HepG2 (cell line): ENCODE data around the gene DCTN2. TPM values are rescaled to one million over a fixed set of nuclear protein-coding genes. Genes with fewer than 3 reads are reported as not detected.
A peak's percentile ranks its signal among the peaks of the same experiment; 100 is the strongest.

Experiments
- ARNTL ChIP-seq: sonication (generic); formaldehyde crosslinking; IDR thresholded peaks from 2 replicates; pipeline ENCODE4 v1.4.0; 2020; ENCODE audit warnings: mild to moderate bottlenecking, missing genetic modification reagents
- ATF7 ChIP-seq, 2 experiments: fragments of 450-650 bp in 1 of 2; sonication (generic) in 1 of 2; formaldehyde crosslinking in 1 of 2; IDR thresholded peaks; 2 replicates each; pipeline versions ENCODE4 v1.4.0 to v1.6.1; 2016 to 2020; ENCODE audit warnings: antibody characterized with exemption in 1 of 2, mild to moderate bottlenecking in 1 of 2, missing genetic modification reagents in 1 of 2
- CERS6 ChIP-seq: sonication (generic); formaldehyde crosslinking; IDR thresholded peaks from 2 replicates; pipeline ENCODE4 v1.5.0; 2020; ENCODE audit warnings: missing genetic modification reagents
- HMG20A ChIP-seq: IDR thresholded peaks from 2 replicates; pipeline ENCODE4 v1.6.1; 2016; ENCODE audit warnings: borderline replicate concordance
- RERE ChIP-seq: IDR thresholded peaks from 2 replicates; pipeline ENCODE4 v1.6.1; 2016; ENCODE audit warnings: low read depth, missing genetic modification reagents, missing compliant biosample characterization
- YY1 ChIP-seq: IDR thresholded peaks from 2 replicates; pipeline ENCODE4 v1.6.1; 2011; ENCODE audit warnings: low read length, low read depth, moderate library complexity, mild to moderate bottlenecking; ENCODE audit not compliant: insufficient read depth, insufficient replicate concordance
- ZNF282 ChIP-seq: fragments of 450-650 bp; IDR thresholded peaks from 2 replicates; pipeline ENCODE4 v1.6.1; 2018; ENCODE audit not compliant: partially characterized antibody
- ZNF674 ChIP-seq: sonication (generic); formaldehyde crosslinking; IDR thresholded peaks from 2 replicates; pipeline ENCODE4 v1.5.0; 2020; ENCODE audit warnings: low read depth, mild to moderate bottlenecking, missing genetic modification reagents
- ZNF7 ChIP-seq: IDR thresholded peaks from 2 replicates; pipeline ENCODE4 v1.6.1; 2016; ENCODE audit warnings: missing biosample characterization, missing genetic modification reagents
- polyA plus RNA-seq, 8 experiments: library from polyadenylated mRNA; depleted of rRNA in 3 of 8; stranded (reverse) in 7 of 8; unstranded in 1 of 8; fragments of >200 nt; fragmentation: Illumina TruSeq in 4 of 8; extraction: Trizol in 4 of 8; gene quantifications; 2 replicates each; pipeline versions ENCODE4 v1.2.1 to v1.2.3, GENCODE V29; 2011 to 2016; ENCODE audit warnings: low read depth in 4 of 8, missing spikeins in 1 of 8, mixed read lengths in 1 of 8; ENCODE audit not compliant: insufficient read depth in 1 of 8
- total RNA-seq, 5 experiments: library from RNA; depleted of rRNA; stranded (reverse); fragments of >200 nt; fragmentation: Illumina TruSeq; extraction: Trizol; gene quantifications; 2 replicates each; pipeline ENCODE4 v1.2.3, GENCODE V29; 2016; ENCODE audit warnings: low read depth in 1 of 5
- TF ChIP-seq, protein P1 (sequence below): sonication (generic); formaldehyde crosslinking; IDR thresholded peaks from 2 replicates; pipeline ENCODE4 v1.4.0; 2020; ENCODE audit warnings: missing genetic modification reagents, borderline replicate concordance
- TF ChIP-seq, protein P2 (sequence below): sonication (generic); formaldehyde crosslinking; IDR thresholded peaks from 2 replicates; pipeline ENCODE4 v1.5.0; 2020; ENCODE audit warnings: missing genetic modification reagents
- TF ChIP-seq, protein P3 (sequence below): sonication (generic); formaldehyde crosslinking; IDR thresholded peaks from 2 replicates; pipeline ENCODE4 v1.5.0; 2020; ENCODE audit warnings: missing genetic modification reagents
- TF ChIP-seq, protein P4 (sequence below): sonication (generic); formaldehyde crosslinking; conservative IDR thresholded peaks from 2 replicates; pipeline ENCODE4 v1.4.0; 2020; ENCODE audit warnings: mild to moderate bottlenecking, missing genetic modification reagents, moderate library complexity

DCTN2 gene
- total and polyA plus RNA-seq, 2 of the 13 experiments (the other 11 are each of a cell fraction or from before 2014, with no cell fraction given): 72.0 to 77.4 TPM

DNA sequence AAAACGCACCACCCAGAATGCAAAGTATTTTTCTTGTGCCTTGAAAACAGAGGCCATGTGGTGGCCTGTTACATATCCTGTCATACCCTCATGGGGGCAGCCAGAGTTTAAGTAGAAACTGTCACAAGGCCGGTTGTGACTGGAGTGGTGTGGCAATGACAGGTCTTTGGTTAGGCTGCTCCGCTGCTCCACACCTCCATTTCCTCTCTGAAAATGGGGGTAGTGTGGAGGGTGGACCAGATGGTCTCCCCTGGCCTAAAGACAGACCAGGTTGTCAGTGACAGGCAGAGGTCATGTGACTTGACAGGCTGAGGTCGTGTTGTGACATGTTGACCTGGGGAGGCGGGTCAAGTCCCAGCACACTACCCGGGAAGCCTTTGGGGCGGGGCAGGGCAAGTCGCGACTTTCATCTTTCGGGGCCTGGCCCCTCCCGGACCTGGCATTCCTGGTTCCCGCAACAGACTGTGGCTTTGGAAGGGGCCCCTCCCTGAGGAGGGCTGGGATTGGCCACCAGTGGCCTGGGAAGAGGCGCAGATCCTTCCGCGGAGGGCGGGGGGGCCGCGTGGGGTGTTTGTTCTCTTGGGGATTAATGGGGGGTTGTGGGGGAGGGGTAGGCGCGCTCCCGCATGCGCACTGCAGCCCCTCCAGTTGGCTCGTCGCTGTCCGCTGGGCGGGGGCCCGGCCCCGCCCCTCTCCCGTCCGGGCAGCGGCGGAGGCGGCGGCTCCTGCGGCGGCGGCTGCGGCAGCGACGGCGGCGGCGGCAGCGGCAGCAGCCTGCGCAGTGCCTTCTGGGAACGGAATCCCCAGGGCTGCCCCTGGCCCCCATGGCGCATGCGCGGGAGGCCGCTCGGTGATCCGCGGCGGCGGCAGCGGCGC, 24.7 kb downstream of the DCTN2 start, which contains the start of gene MBD6 (continued):
- TF ChIP-seq, protein P1, sequence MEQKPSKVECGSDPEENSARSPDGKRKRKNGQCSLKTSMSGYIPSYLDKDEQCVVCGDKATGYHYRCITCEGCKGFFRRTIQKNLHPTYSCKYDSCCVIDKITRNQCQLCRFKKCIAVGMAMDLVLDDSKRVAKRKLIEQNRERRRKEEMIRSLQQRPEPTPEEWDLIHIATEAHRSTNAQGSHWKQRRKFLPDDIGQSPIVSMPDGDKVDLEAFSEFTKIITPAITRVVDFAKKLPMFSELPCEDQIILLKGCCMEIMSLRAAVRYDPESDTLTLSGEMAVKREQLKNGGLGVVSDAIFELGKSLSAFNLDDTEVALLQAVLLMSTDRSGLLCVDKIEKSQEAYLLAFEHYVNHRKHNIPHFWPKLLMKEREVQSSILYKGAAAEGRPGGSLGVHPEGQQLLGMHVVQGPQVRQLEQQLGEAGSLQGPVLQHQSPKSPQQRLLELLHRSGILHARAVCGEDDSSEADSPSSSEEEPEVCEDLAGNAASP (CRISPR knock-in tag): peak; percentile 86; the same call in 1 of the 2 replicates
- TF ChIP-seq RERE (CRISPR knock-in tag) (no peak; the same call in none of the 2 replicates), ATF7 (IDR thresholded peaks at IDR 0.05) (no peak), ATF7 (CRISPR knock-in tag; IDR thresholded peaks at IDR 0.05) (peak; percentile 92), HMG20A (peak; percentile 41; the same call in 1 of the 2 replicates), ZNF282 (no peak), ZNF7 (CRISPR knock-in tag) (no peak), YY1 (peak; percentile 53), CERS6 (no peak), ARNTL (CRISPR knock-in tag) (peak; percentile 68; the same call in 1 of the 2 replicates), ZNF674 (no peak)
- TF ChIP-seq, protein P2, sequence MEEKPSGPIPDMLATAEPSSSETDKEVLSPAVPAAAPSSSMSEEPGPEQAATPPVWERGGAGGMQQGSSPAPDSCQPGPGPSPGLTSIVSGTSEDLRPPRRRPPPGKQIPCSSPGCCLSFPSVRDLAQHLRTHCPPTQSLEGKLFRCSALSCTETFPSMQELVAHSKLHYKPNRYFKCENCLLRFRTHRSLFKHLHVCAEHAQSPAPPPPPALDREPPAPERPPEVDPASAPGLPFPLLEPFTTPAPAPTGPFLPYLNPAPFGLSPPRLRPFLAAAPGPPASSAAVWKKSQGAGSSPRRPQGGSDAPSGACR (CRISPR knock-in tag): peak; percentile 91
- TF ChIP-seq, protein P3, sequence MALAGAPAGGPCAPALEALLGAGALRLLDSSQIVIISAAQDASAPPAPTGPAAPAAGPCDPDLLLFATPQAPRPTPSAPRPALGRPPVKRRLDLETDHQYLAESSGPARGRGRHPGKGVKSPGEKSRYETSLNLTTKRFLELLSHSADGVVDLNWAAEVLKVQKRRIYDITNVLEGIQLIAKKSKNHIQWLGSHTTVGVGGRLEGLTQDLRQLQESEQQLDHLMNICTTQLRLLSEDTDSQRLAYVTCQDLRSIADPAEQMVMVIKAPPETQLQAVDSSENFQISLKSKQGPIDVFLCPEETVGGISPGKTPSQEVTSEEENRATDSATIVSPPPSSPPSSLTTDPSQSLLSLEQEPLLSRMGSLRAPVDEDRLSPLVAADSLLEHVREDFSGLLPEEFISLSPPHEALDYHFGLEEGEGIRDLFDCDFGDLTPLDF (CRISPR knock-in tag): no peak
- TF ChIP-seq, protein P4, sequence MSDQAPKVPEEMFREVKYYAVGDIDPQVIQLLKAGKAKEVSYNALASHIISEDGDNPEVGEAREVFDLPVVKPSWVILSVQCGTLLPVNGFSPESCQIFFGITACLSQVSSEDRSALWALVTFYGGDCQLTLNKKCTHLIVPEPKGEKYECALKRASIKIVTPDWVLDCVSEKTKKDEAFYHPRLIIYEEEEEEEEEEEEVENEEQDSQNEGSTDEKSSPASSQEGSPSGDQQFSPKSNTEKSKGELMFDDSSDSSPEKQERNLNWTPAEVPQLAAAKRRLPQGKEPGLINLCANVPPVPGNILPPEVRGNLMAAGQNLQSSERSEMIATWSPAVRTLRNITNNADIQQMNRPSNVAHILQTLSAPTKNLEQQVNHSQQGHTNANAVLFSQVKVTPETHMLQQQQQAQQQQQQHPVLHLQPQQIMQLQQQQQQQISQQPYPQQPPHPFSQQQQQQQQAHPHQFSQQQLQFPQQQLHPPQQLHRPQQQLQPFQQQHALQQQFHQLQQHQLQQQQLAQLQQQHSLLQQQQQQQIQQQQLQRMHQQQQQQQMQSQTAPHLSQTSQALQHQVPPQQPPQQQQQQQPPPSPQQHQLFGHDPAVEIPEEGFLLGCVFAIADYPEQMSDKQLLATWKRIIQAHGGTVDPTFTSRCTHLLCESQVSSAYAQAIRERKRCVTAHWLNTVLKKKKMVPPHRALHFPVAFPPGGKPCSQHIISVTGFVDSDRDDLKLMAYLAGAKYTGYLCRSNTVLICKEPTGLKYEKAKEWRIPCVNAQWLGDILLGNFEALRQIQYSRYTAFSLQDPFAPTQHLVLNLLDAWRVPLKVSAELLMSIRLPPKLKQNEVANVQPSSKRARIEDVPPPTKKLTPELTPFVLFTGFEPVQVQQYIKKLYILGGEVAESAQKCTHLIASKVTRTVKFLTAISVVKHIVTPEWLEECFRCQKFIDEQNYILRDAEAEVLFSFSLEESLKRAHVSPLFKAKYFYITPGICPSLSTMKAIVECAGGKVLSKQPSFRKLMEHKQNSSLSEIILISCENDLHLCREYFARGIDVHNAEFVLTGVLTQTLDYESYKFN (CRISPR knock-in tag): peak; percentile 84
